Stimulated activated CD4-positive, alpha-beta T cell treated with anti-CD3 and anti-CD28 coated beads, Interleukin-4, amount 100 ng/mL, for 48 hours (primary cell): ENCODE data around the gene PDLIM7.

Source experiments
- DNase-seq, 2 donors: peaks; one replicate each; pipeline ENCODE4 v3.0.0-alpha.2; 2020; ENCODE audit warnings: low read depth in 2 of 2

PDLIM7 gene

DNA sequence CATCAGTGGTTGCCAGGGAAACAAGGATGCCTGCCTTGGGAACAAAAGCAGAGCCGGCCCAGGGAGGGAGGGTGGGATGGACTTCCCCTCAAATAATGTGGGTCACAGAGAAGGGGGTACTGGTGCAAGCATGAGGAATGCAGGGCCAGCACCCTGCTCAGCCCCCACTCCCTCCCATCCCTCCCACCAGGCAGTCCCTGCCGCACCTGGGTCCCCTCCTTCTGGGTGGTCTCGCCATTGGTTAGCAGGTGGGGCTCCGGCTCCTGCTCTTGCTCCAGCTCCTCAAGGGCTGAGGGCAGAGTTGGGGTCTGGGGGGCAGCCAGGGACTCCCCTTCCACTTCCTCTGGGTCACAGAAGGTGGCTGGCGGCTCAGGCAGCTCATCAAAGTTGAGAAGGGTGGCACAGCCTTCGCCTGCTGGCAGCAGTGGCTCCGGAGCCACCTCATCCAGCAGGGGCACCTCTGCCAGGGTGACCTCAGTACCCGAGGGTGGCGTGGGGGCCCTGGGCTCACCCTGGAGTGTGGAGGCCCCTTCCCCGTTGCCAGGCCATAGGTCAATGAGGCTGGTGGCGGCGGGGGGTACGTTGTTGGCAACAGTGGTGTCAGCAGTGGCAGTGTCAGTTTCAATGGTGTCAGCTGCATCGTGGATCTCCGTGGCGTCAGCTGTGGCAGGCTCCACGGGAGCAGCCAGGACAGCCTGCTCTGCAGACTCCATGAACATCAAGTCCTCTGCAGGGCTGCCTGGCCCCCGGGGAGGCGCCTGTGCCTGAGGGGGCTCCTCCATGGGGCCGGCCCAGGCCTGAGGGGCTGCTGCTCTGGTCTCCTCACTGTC, 39.3 kb downstream of the PDLIM7 start:
- DNase-seq: no peak

DNA sequence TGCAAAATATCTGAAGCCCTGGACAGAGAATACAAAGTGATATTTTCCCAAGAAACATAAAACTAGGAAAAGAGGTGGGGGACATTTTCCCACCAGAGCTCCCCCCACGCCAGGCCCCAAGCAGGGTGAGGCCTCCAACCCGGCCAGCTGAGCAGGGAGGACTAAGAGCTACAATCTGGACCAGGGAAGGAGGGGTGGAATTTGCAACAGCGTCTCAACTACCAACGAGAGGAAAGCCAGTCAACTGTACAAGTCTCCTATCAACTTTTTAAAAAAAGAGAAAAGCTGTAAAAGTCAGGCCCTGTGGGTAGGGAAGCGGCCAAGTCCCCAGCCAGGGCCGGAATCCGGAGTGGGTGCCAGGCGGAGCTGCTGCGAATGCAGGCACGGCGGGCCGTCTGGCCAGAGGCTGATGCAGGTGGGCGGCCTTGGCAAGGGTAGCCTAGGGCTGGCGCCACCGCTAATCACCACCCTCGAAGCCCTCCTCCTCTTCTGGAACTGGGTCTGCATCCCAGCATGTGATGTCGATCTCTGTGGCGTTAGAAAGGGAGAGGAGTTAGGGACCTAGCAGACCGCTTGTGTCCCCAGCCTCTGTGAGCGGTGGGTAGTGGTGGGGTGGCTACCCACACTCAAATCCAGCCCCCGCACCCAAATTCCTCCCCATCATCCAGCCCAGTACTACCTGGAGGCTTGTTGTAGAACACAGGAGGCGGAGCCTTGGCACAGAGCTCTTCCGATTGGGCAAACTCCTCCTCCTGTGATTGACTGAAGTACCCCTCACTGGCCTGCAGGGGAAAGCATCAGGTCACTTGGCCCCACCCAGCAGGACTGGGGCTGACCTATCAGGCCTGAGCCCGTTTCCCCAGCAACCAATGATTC, 40.2 kb downstream of the PDLIM7 start:
- peak in 1 of 2 donors; percentile 61 for DNase-seq

DNA sequence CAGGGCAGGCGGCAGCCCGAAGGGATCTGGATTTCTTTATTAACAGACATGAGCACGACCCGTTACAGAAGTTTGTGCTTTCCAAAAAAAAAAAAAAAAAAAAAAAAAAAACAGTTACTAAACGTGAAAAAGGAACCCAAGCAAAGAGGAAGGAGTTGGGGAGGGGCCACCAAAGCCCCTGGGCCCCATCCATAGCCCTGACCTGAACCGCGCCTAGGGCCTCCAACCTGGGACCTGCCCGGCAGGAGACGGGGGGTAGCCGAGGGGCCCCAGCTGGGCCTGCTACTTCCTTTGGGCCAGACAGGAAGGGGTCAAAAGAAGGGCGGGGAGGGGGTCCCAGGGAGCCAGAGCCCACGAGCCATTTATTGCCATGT, 40.8 kb downstream of the PDLIM7 start:
- no peak for DNase-seq

GRCh38 chr5:177455661-177456590, 41.5 kb downstream of the PDLIM7 start:
- DNase-seq: peak; percentile 96 to 99

DNA sequence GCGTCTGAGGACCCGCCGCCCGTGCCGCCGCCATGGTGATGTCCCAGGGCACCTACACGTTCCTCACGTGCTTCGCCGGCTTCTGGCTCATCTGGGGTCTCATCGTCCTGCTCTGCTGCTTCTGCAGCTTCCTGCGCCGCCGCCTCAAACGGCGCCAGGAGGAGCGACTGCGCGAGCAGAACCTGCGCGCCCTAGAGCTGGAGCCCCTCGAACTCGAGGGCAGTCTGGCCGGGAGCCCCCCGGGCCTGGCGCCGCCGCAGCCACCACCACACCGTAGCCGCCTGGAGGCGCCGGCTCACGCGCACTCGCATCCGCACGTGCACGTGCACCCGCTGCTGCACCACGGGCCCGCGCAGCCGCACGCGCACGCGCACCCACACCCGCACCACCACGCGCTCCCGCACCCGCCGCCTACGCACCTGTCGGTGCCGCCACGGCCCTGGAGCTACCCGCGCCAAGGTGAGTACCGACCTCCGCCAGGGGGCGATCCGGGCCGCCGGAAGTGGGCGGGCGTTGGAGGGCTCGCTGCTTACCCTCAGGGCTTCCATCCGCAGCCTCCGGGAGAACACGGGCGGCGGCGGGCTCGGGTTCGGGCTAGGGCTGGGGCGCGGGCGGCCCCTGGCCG, 42.3 kb downstream of the PDLIM7 start:
- peak; percentile 87 to 91 for DNase-seq

DNA sequence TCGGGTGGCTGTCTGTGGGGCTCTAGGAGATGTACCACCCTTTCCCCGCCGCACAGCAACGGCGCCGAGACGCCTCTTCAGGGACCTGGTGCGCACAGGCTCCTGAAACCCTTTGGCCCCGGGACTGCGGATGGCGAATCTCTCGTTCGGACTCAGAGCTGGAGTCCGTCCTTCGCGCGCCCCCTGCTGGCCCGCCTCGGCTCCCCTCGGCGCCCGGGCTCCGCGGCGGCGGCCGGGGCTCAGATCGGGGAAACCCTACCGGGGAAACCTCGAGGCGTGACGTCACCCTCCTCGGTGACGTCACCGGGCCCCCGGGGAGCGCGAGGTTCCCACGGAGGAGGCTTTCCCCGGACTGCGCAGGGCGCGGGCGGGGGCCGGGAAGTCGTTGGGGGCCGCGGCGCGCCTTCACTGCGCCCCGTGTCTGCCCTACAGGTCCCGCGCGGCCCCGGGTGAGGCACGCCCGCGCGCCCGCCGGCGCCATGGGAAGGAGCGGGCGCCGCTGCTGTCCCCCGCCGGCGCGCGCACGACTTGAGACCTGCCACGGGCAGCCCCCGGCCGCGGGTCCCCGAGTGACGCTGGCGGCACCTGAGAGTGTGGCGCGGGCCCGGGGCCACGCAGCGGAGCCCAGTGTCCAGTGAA, 42.9 kb downstream of the PDLIM7 start:
- peak; percentile 90 to 95 for DNase-seq

DNA sequence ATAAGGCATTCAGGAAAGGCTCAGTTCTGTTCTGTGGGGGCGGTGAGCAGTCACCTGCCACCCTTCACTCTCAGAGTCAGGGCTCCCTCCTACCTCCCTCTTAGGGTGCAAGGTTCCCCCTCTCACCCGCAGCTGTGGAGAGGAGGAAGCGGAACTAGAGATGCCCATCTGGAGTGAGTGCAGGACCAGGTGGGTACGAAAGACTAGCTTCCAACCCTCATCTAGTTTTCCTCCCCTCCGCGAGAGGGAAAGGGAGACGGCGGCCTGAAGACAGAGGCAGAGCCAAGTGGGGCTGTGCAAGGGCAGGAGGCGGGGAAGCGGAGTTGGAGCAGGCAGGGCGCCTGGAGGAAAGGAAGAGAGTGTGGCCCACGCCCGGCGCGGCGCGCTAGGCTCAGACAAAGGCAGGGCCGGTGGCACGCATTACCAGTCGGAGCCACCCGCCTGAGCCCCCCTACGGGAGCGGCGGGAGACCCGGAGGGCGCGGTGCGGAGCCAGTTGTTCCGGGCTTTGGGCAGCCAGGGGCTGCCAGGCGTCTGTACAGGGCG, 43.5 kb downstream of the PDLIM7 start:
- no peak for DNase-seq

DNA sequence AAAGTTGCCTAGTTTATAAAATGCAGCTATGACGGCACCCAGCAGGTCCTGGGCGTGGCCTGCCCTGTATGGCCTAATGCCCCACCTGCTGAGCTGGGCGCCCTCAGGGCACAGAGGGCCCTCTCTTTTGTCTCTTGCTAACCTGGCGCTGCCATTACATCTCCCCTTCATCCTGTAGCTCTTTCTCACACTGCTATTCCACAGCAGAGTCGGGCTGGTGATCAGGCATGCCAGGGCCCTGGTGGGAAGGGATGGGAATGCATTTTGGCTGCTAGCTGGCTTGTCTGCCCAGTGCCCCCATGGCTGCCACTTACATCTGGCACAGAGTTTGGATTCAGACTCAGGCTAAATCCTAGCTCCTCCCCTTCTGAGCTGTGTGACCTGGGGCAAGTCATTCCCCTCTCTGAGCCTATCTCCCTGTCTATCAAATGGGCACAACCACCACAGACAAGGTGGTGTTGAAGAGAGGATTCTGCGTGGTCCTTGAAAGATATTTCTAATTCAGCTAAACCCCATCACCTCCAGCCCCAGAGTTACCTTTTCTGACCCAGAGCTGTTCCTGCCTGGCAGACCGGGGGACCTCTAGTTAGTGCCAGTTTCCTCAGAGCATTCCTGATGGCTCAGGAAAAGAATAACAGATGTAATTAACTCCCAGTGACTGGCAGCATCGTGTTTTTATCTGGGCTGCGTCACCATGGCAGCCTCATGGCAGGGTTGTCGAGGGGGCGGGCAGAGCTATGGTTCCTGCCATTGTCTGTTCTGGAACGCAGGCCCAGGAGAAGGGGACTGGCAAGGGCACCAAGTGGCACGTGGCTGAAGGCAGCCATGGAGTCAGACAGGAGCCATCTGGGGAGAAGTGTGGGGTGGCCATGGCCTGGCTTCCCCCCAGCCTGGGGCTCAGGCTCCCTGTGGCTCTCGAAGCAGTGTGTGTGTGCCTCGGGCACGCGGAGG, 44.4 kb downstream of the PDLIM7 start:
- DNase-seq: no peak

- no peak for DNase-seq
These were observed 46.6 kb downstream of the PDLIM7 start for GRCh38 chr5:177450667-177451424.

GRCh38 chr5:177449140-177450061, 48.0 kb downstream of the PDLIM7 start:
- no peak for DNase-seq

DNA sequence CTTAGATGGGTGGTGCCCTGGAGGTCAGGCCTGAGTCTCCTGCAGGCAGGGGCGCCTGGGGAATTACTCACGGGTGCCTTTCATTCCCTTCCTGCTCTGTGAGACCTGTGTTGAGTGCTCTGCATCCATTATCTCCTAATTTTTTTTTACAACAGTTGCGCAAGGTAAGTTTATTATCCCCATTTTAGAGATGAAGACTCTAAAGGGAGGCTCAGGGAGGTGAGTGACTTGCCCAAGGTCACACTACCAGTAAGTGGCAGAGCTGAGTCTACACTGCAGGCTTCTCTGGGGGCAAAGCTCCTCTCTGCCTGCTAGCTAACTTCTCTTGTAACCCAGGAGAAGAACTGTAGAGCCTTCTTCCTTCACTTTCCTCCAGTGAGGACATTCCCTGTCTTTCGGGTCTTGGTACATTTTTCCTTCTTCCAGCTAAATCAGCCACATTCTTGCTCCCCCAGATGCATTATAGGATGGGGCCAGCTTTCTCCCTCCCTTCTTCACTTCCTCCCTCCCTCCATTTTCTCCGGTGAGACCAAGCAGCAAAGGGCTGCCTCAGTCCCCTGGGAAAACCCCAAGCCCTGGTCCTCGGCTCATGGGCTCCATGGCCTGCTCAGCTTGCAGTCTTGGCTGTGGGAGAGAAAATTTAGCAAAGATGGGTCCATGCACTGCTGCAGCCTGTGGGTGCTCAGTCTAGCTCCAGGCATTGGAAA, 49.0 kb downstream of the PDLIM7 start:
- no peak for DNase-seq

DNA sequence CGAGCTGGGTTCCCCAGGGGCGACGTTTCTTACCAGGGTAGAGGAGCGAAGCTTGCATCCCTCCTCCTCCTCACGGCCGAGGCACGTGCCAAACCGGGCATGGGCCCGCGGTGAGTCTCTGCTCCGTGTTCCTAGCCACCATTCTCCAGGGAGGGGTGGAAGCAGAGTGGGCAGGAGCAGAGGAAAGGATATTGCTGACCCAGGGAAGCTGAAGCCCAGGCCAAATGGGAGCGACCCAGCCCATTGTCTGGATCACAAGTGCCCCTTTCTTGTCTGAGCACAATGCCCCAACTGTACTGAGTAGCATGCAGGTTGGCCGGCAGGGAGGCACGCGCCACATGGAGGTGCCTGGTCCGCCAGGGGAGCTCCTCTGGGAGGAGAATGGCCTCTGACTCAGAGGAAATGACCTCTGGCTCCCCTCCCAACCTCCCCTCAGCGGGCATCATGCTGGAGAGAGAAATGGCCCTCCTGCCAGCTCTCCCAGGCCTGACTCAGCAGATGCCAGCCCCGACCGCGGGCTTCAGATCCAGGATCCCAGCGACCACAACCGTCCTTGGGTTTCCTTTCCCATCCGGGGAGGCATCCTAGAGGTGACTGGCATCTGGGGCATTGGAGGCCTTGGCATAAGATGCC, 49.7 kb downstream of the PDLIM7 start:
- DNase-seq: no peak

GRCh38 chr5:177447066-177447610, 50.3 kb downstream of the PDLIM7 start:
- peak; percentile 46 to 56 for DNase-seq

- DNase-seq: peak; percentile 56
These were observed 51.0 kb downstream of the PDLIM7 start, which contains the start of gene PRR7 for GRCh38 chr5:177446200-177447065. PRR7 (plus strand) TSS chr5:177446814; CDS start chr5:177455068, 8,254 bp downstream.

DNA sequence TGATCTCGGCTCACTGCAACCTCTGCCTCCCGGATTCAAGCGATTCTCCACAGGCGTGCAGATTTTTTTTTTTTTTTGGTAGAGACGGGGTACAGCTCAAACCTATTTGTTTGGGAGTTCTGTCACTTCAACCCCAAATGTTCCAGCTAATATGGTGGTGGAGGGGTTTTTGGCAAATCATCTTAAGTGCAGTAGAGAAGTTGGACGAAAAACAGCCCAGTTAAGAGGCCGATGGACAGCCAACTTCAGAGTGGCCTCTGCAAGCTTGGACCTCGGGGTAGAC, 51.5 kb downstream of the PDLIM7 start:
- no peak for DNase-seq
